Measurements from ENCODE around the gene FOXL2NB. TPM values are rescaled to one million over a fixed set of nuclear protein-coding genes. Genes with fewer than 3 reads are reported as not detected.

The FOXL2NB gene
- total RNA-seq, 2 donors from 2014 or later, result 0.28 TPM; not detected in 1

- peaks cover 13% of the 10 kb centered on the region for H3K4me1 ChIP-seq (replicated peaks)
- intact Hi-C loops (cut with DNase I), result loop anchor here (5.0 kb wide), 1 partner anchor 389 kb away; no protein-coding TSS in a partner anchor
- TF ChIP-seq POLR2A (IDR thresholded peaks at IDR 0.05) (no peak), POLR2AphosphoS5 (IDR thresholded peaks at IDR 0.05) (no peak), CTCF (IDR thresholded peaks at IDR 0.05) (no peak)
- H3K9me3 ChIP-seq, result no peaks in the 10 kb centered on the region
- H3K27ac ChIP-seq, result no peak overlapping the region
- 11% methylated on average over 48 of the region's 48 CpGs for WGBS
- no peaks in the 10 kb centered on the region for H3K36me3 ChIP-seq
- H3K27me3 ChIP-seq (replicated peaks; ENCODE audit: insufficient read depth), result peaks cover 55% of the 10 kb centered on the region
- no peak overlapping the region for H3K4me3 ChIP-seq
- DNase-seq (ENCODE audit: low spot score), result no peak
Measured at GRCh38 chr3:138938056-138938876, 8.8 kb upstream of the FOXL2NB start.

GRCh38 chr3:138938877-138939560 is 8.0 kb upstream of the FOXL2NB start:
- TF ChIP-seq POLR2AphosphoS5 (IDR thresholded peaks at IDR 0.05) (no peak), POLR2A (IDR thresholded peaks at IDR 0.05) (no peak), CTCF (IDR thresholded peaks at IDR 0.05) (no peak)
- Histone ChIP-seq H3K36me3 (no peaks in the 10 kb centered on the region), H3K9me3 (no peaks in the 10 kb centered on the region), H3K27me3 (replicated peaks; ENCODE audit: insufficient read depth) (peaks cover 62% of the 10 kb centered on the region), H3K4me1 (replicated peaks) (peaks cover 13% of the 10 kb centered on the region), H3K27ac (no peak overlapping the region), H3K4me3 (no peak overlapping the region)
- DNase-seq (ENCODE audit: low spot score), result no peak
- WGBS, result 7% methylated on average over 32 of the region's 32 CpGs
- intact Hi-C loops (cut with DNase I), result loop anchor here (5.0 kb wide), 1 partner anchor 388 kb away; no protein-coding TSS in a partner anchor

- Histone ChIP-seq H3K4me3 (no peak overlapping the region), H3K27me3 (replicated peaks; ENCODE audit: insufficient read depth) (peaks cover 69% of the 10 kb centered on the region)
- 7% methylated on average over 52 of the region's 52 CpGs for WGBS
Measured at GRCh38 chr3:138939561-138940241, 7.3 kb upstream of the FOXL2NB start.

GRCh38 chr3:138940446-138940845 is 6.6 kb upstream of the FOXL2NB start:
- WGBS, result 69% methylated on average over 6 of the region's 6 CpGs

More at GRCh38 chr3:138939561-138940241, 7.3 kb upstream of the FOXL2NB start:
- H3K9me3 ChIP-seq, result no peaks in the 10 kb centered on the region
- H3K36me3 ChIP-seq, result no peaks in the 10 kb centered on the region
- peaks cover 13% of the 10 kb centered on the region for H3K4me1 ChIP-seq (replicated peaks)
- no peak overlapping the region for H3K27ac ChIP-seq
- intact Hi-C loops (cut with DNase I), result loop anchor here (5.0 kb wide), 1 partner anchor 388 kb away; no protein-coding TSS in a partner anchor
- no peak for DNase-seq (ENCODE audit: low spot score)
- TF ChIP-seq CTCF (IDR thresholded peaks at IDR 0.05) (no peak), POLR2AphosphoS5 (IDR thresholded peaks at IDR 0.05) (no peak), POLR2A (IDR thresholded peaks at IDR 0.05) (no peak)

More at GRCh38 chr3:138940446-138940845, 6.6 kb upstream of the FOXL2NB start:
- DNase-seq (ENCODE audit: low spot score), result no peak
- Histone ChIP-seq H3K4me3 (no peak overlapping the region), H3K27ac (no peak overlapping the region), H3K27me3 (replicated peaks; ENCODE audit: insufficient read depth) (peaks cover 75% of the 10 kb centered on the region), H3K9me3 (no peaks in the 10 kb centered on the region), H3K4me1 (replicated peaks) (peaks cover 13% of the 10 kb centered on the region), H3K36me3 (no peaks in the 10 kb centered on the region)
- intact Hi-C loops (cut with DNase I), result no loop called here
- TF ChIP-seq POLR2AphosphoS5 (IDR thresholded peaks at IDR 0.05) (no peak), CTCF (IDR thresholded peaks at IDR 0.05) (no peak), POLR2A (IDR thresholded peaks at IDR 0.05) (no peak)

All from prostate gland (tissue), 2 donors.